ENCODE data around the gene TXNRD1. TPM values are rescaled to one million over a fixed set of nuclear protein-coding genes. Genes with fewer than 3 reads are reported as not detected.
"Not testable (repeated sequence)": the region's sequence is repeated elsewhere in the genome, so short reads cannot be mapped to it uniquely, and the experiment has no call there.

The TXNRD1 gene
- total and polyA plus RNA-seq, 4 donors: 97.7 to 140 (median 117) TPM

GRCh38 chr12:104321949-104322348 lies 106.4 kb downstream of the TXNRD1 start:
- no peaks in the 10 kb centered on the region for H3K27me3 ChIP-seq (ENCODE audit: control insufficient read depth in 1 of 2, insufficient read depth in 2 of 2, low read length in 1 of 2)
- H3K9me3 ChIP-seq (ENCODE audit: control insufficient read depth, low read length): no peaks in the 10 kb centered on the region
- H3K27ac ChIP-seq (ENCODE audit: low read depth in 1 of 2, low read length in 2 of 2): no peak overlapping the region
- H3K36me3 ChIP-seq (ENCODE audit: control insufficient read depth in 1 of 2, insufficient read depth in 2 of 2, low read length in 1 of 2): peaks cover 7 to 11% of the 10 kb centered on the region in 2 donors
- no peak for DNase-seq
- no peaks in the 10 kb centered on the region for H3K4me1 ChIP-seq (ENCODE audit: control insufficient read depth in 1 of 2, insufficient read depth in 2 of 2, low read length in 2 of 2)
- no peak overlapping the region for H3K4me3 ChIP-seq (ENCODE audit: low read length in 2 of 2)
- intact Hi-C loops (cut with DNase I): loop anchor here in 1 of 2 donors (10.0 kb wide), 1 partner anchor 813 kb away; no protein-coding TSS in a partner anchor
- no peak for ATAC-seq (ENCODE audit: low FRiP score)
- 84 to 91% methylated on average over 1 of the region's 1 CpG for WGBS, 2 donors

- H3K4me3 ChIP-seq (ENCODE audit: low read length in 2 of 2); H3K9me3 ChIP-seq (ENCODE audit: control insufficient read depth, low read length); ATAC-seq (ENCODE audit: low FRiP score); H3K27ac ChIP-seq (ENCODE audit: low read depth in 1 of 2, low read length in 2 of 2); H3K4me1 ChIP-seq (ENCODE audit: control insufficient read depth in 1 of 2, insufficient read depth in 2 of 2, low read length in 2 of 2); H3K27me3 ChIP-seq (ENCODE audit: control insufficient read depth in 1 of 2, insufficient read depth in 2 of 2, low read length in 1 of 2); DNase-seq: not testable (repeated sequence)
- intact Hi-C loops (cut with DNase I): loop anchor here in 1 of 2 donors (10.0 kb wide), 1 partner anchor 812 kb away; no protein-coding TSS in a partner anchor
- 99 to 100% methylated on average over 2 of the region's 2 CpGs for WGBS, 2 donors
- H3K36me3 ChIP-seq (ENCODE audit: control insufficient read depth in 1 of 2, insufficient read depth in 2 of 2, low read length in 1 of 2): peaks cover 7 to 12% of the 10 kb centered on the region in 2 donors
These were observed 107.0 kb downstream of the TXNRD1 start for GRCh38 chr12:104322533-104322932.

GRCh38 chr12:104323899-104324298 lies 108.3 kb downstream of the TXNRD1 start:
- DNase-seq (no peak), ATAC-seq (ENCODE audit: low FRiP score) (no peak)
- Histone ChIP-seq H3K9me3 (ENCODE audit: control insufficient read depth, low read length) (no peaks in the 10 kb centered on the region), H3K36me3 (ENCODE audit: control insufficient read depth in 1 of 2, insufficient read depth in 2 of 2, low read length in 1 of 2) (peaks cover 7 to 12% of the 10 kb centered on the region in 2 donors), H3K27ac (ENCODE audit: low read depth in 1 of 2, low read length in 2 of 2) (no peak overlapping the region), H3K27me3 (ENCODE audit: control insufficient read depth in 1 of 2, insufficient read depth in 2 of 2, low read length in 1 of 2) (no peaks in the 10 kb centered on the region), H3K4me3 (ENCODE audit: low read length in 2 of 2) (no peak overlapping the region), H3K4me1 (ENCODE audit: control insufficient read depth in 1 of 2, insufficient read depth in 2 of 2, low read length in 2 of 2) (no peaks in the 10 kb centered on the region)
- intact Hi-C loops (cut with DNase I): loop anchor here in 1 of 2 donors (10.0 kb wide), 1 partner anchor 811 kb away; no protein-coding TSS in a partner anchor
- WGBS, 2 donors: 90 to 96% methylated on average over 1 of the region's 1 CpG

- not testable (repeated sequence) for H3K36me3 ChIP-seq (ENCODE audit: control insufficient read depth in 1 of 2, insufficient read depth in 2 of 2, low read length in 1 of 2); DNase-seq; H3K9me3 ChIP-seq (ENCODE audit: control insufficient read depth, low read length); H3K4me3 ChIP-seq (ENCODE audit: low read length in 2 of 2); H3K27ac ChIP-seq (ENCODE audit: low read depth in 1 of 2, low read length in 2 of 2); ATAC-seq (ENCODE audit: low FRiP score); H3K4me1 ChIP-seq (ENCODE audit: control insufficient read depth in 1 of 2, insufficient read depth in 2 of 2, low read length in 2 of 2); H3K27me3 ChIP-seq (ENCODE audit: control insufficient read depth in 1 of 2, insufficient read depth in 2 of 2, low read length in 1 of 2)
- intact Hi-C loops (cut with DNase I): loop anchor here in 1 of 2 donors (10.0 kb wide), 1 partner anchor 807 kb away; no protein-coding TSS in a partner anchor
- 91 to 92% methylated on average over 6 of the region's 6 CpGs for whole genome bisulfite sequencing, 2 donors
These were observed 112.7 kb downstream of the TXNRD1 start for GRCh38 chr12:104328278-104328677.

GRCh38 chr12:104328790-104329189 lies 113.2 kb downstream of the TXNRD1 start:
- intact Hi-C loops (cut with DNase I): loop anchor here in 1 of 2 donors (10.0 kb wide), 1 partner anchor 806 kb away; no protein-coding TSS in a partner anchor
- ATAC-seq (ENCODE audit: low FRiP score): no peak
- Histone ChIP-seq H3K9me3 (ENCODE audit: control insufficient read depth, low read length) (no peaks in the 10 kb centered on the region), H3K4me1 (ENCODE audit: control insufficient read depth in 1 of 2, insufficient read depth in 2 of 2, low read length in 2 of 2) (no peaks in the 10 kb centered on the region), H3K4me3 (ENCODE audit: low read length in 2 of 2) (no peak overlapping the region), H3K27ac (ENCODE audit: low read depth in 1 of 2, low read length in 2 of 2) (no peak overlapping the region), H3K27me3 (ENCODE audit: control insufficient read depth in 1 of 2, insufficient read depth in 2 of 2, low read length in 1 of 2) (no peaks in the 10 kb centered on the region), H3K36me3 (ENCODE audit: control insufficient read depth in 1 of 2, insufficient read depth in 2 of 2, low read length in 1 of 2) (peaks cover 5 to 6% of the 10 kb centered on the region in 2 donors)
- DNase-seq: no peak
- 81 to 95% methylated on average over 1 of the region's 1 CpG for WGBS, 2 donors

GRCh38 chr12:104329707-104330532 lies 114.3 kb downstream of the TXNRD1 start:
- Histone ChIP-seq H3K27ac (ENCODE audit: low read depth in 1 of 2, low read length in 2 of 2) (no peak overlapping the region), H3K36me3 (ENCODE audit: control insufficient read depth in 1 of 2, insufficient read depth in 2 of 2, low read length in 1 of 2) (peaks cover 0 to 6% of the 10 kb centered on the region in 2 donors), H3K4me3 (ENCODE audit: low read length in 2 of 2) (no peak overlapping the region), H3K9me3 (ENCODE audit: control insufficient read depth, low read length) (no peaks in the 10 kb centered on the region), H3K27me3 (ENCODE audit: control insufficient read depth in 1 of 2, insufficient read depth in 2 of 2, low read length in 1 of 2) (no peaks in the 10 kb centered on the region), H3K4me1 (ENCODE audit: control insufficient read depth in 1 of 2, insufficient read depth in 2 of 2, low read length in 2 of 2) (no peaks in the 10 kb centered on the region)
- DNase-seq (no peak), ATAC-seq (ENCODE audit: low FRiP score) (peak; percentile 68)
- intact Hi-C loops (cut with DNase I): loop anchor here in 1 of 2 donors (10.0 kb wide), 1 partner anchor 805 kb away; no protein-coding TSS in a partner anchor
- 71 to 75% methylated on average over 5 of the region's 5 CpGs for WGBS, 2 donors

- no peaks in the 10 kb centered on the region for H3K9me3 ChIP-seq (ENCODE audit: control insufficient read depth, low read length)
- ATAC-seq (ENCODE audit: low FRiP score) (no peak), DNase-seq (no peak)
- H3K27me3 ChIP-seq (ENCODE audit: control insufficient read depth in 1 of 2, insufficient read depth in 2 of 2, low read length in 1 of 2): no peaks in the 10 kb centered on the region
- peaks cover 0 to 6% of the 10 kb centered on the region in 2 donors for H3K36me3 ChIP-seq (ENCODE audit: control insufficient read depth in 1 of 2, insufficient read depth in 2 of 2, low read length in 1 of 2)
- H3K4me3 ChIP-seq (ENCODE audit: low read length in 2 of 2): no peak overlapping the region
- no peaks in the 10 kb centered on the region for H3K4me1 ChIP-seq (ENCODE audit: control insufficient read depth in 1 of 2, insufficient read depth in 2 of 2, low read length in 2 of 2)
- H3K27ac ChIP-seq (ENCODE audit: low read depth in 1 of 2, low read length in 2 of 2): no peak overlapping the region
- 87 to 92% methylated on average over 2 of the region's 2 CpGs for WGBS, 2 donors
- intact Hi-C loops (cut with DNase I): no loop called here
These were observed 115.8 kb downstream of the TXNRD1 start for GRCh38 chr12:104331376-104331775.

- ATAC-seq (ENCODE audit: low FRiP score); H3K9me3 ChIP-seq (ENCODE audit: control insufficient read depth, low read length); intact Hi-C loops (cut with DNase I); H3K36me3 ChIP-seq (ENCODE audit: control insufficient read depth in 1 of 2, insufficient read depth in 2 of 2, low read length in 1 of 2); H3K27ac ChIP-seq (ENCODE audit: low read depth in 1 of 2, low read length in 2 of 2); H3K27me3 ChIP-seq (ENCODE audit: control insufficient read depth in 1 of 2, insufficient read depth in 2 of 2, low read length in 1 of 2); H3K4me1 ChIP-seq (ENCODE audit: control insufficient read depth in 1 of 2, insufficient read depth in 2 of 2, low read length in 2 of 2); DNase-seq; H3K4me3 ChIP-seq (ENCODE audit: low read length in 2 of 2): not testable (repeated sequence)
- WGBS, 2 donors: 87 to 97% methylated on average over 3 of the region's 3 CpGs
These were observed 116.7 kb downstream of the TXNRD1 start for GRCh38 chr12:104332273-104332672.

Data from aorta (tissue), 5 donors.